Epidermal melanocyte (primary cell): ENCODE measurements around the gene PDE10A.

Source experiments
- DNase-seq: peaks from one replicate; pipeline ENCODE4 v3.0.0; 2011; ENCODE audit warnings: low spot score; ENCODE audit not compliant: insufficient read length

Gene PDE10A

DNA sequence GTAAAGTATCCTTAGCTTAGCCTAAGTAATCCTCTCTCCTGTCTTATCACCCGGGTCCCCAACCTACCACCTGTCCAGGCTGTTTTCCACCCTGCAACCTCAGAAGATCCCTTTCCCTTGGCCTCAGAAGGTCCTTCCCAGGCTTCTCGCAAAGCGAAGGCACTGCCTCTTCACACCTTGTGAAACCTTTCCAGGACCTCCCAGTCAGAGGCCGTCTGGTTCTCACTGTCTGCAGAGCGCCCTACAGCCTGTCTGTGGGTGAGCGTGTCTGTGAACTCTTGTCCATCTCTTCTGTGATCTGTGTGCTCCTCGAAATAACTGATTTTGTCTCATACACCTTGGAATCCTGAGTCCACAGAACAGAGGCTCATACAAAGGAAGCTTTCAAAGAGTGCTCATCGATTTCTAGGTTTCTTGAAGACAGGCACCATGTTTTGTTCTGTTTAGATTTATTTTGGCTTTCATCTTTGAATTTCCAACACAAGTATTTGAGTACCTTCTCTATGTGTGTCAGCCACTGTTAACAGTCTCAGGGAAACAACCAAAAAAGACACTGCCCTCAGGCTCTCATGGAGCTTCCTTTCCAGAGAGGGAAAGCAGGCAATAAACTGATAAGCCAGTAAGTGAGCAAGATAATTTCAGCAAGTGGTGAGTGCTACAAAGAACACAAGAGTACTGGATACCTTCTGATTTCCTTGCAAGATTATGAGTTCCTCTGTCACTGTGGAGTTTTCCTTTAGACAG is 6.3 kb downstream of the PDE10A start:
- DNase-seq = no peak

- DNase-seq = no peak
These were observed 7.8 kb downstream of the PDE10A start for GRCh38 chr6:165655191-165655590.

- no peak for DNase-seq
These were observed 8.9 kb downstream of the PDE10A start for GRCh38 chr6:165654144-165654543.

DNA sequence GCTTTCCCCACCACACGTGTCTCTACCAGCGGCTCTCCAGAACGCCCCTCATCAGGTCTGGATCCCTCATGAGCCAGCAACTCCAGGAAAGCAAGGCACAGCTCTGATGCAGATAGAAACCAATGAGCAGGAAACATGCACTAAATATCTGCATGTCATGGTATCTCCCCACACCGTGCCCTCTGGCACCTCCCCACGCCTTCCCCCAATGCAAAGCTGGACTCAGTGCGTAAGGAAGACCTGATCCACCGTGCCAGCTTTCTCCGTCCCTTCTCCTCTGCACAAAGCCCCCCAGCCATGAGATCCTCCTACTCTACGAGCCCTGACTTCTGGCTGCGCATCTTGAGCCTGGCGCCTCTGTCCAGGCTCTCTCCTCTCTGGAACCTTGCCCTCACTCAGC is 9.4 kb downstream of the PDE10A start:
- DNase-seq = no peak

DNA sequence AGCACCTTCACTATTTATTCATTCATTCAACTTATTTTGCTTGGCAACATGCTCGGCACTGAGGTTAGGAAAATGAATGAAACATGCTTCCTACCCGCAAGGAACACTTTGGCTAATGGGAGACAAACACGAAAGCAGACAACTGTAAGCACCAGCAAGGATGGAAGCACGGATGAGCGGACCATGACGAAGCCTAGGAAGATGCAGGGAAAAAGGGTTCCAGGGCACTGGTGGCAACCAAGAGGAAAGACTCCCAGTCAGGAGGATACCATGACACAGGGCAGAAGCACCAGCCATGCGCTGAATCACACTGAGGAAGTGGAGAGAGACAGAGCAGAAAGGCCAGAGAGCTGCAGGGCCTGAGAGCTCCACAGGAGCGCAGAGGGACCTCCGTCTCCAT is 9.8 kb downstream of the PDE10A start:
- DNase-seq = no peak

DNA sequence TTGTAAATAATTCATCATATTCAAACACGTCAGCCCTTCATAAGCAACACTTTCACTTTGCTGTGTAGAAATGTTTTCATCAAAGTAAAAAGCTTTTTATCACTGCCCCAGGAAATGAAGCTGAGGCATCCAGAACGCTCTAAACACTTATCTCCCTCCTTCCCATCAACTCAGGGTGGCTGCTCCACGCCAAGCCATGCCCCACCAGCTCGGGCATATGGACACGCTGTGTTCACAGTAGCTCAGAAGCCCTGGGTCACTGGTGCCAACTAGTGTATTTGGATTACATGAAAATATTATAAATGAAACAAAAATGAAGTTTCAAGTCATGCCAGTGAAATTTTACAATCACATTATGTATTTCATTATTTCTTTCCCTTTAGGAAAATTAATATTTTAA is 10.3 kb downstream of the PDE10A start:
- no peak for DNase-seq

GRCh38 chr6:165649166-165650137 is 13.6 kb downstream of the PDE10A start:
- no peak for DNase-seq

DNA sequence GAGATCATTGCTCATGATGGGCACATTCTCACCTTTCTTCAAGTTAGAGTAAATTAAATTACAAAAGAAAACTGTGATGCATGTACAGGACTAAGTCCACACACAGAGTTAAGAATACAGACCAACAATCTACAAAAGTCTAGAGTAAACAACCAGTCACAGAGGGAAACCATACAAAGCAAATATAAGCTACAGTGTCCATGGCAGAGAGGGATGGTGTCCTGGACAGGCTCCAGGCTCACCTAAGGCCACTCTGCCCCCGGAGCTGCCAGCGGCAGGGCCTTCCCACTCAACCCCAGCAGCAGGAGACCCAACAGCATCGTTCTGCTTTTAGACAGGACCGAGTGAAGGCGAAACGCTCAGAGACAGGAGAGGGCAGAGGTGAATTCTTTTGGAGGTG is 16.0 kb downstream of the PDE10A start:
- DNase-seq = no peak

DNA sequence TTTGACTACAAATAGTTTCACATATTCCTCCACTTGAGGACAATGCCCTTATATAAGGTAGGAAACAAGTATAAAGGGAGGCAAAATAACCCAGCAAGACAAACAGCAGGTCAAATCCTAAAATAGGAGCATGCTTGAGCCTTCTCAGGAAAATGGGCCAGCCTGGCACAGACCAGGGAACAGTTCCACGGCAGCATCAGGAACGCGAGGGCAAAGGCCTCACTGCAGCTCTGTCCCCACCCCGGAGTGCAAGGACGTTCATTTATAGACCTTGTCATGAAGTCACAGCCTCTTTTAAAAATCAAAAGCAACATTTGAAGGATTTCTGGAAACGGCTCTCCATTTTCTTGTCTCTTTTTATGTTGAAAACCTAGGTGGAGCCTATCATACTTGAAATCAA is 17.1 kb downstream of the PDE10A start:
- DNase-seq = no peak

DNA sequence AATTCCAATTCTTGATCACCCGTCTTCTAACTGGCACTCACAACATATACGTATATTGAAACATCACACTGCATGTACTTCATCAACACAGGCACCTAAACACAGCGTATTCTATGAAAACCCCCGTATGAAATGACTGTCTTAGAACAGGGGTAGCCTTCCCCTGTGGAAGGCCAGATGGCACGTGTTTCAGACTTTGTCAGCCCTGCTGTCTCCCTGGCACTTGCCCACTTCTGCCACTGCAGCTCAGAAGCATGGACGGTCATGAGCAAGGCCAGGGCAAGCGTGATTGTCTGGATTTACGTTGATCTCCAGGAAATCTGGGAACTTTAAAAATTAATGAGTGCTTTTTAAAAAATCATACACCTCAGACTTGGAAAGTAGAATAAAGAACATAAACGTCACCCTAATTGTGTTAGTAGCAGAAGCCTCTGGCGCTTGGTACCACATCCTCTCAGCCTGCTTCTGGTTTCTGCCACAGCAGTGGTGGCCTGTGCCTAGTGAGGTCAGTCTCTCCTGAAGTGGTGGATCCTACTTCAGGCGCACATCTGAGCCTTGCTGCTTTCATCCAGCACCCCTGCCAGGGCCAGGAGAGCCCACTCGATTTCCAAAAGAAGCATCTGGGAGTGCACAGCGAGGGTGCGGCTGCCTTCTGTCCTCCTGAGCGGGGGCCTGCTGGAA is 18.3 kb downstream of the PDE10A start:
- no peak for DNase-seq

DNA sequence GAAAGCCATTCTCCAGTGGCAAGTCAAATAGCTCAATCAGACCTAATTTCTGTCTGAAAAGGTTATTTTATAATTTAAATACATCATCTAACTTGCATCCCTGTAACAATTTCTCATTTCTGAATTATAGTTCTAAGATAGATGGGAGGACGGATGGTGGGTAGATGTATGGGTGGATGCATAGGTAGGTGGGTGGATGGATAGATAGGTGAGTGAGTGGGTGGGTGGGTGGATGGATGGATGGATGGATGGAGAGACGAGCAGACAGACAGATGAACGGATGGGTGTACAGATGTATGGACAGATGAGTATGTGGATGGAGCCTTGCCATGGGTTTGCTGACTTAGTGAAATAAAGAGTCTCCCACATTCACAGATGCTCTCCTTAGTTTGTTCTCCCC is 20.0 kb downstream of the PDE10A start:
- DNase-seq = no peak

DNA sequence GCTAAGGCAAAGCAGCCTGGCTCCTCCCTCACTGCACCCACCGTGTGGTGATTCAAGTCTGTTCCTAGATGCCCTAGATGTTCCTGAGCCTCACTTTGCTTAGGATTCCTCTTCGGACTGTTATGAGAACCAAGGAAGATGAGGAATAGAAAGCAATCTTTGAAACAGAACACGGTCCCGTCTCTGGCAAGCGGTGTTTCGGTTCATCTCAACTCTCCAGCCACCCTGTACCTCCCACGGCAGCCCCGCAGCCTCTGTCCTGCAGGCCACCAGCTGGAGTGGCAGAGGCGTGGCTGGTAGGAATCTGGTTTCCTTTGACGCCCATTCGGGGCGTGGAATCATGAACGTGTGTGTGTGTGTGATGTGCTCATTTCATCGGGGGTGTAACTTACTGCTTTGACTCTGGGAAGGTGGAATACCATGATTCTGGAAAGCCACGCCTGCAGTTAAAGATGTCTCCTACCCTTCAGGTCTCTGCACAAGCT is 21.3 kb downstream of the PDE10A start:
- DNase-seq = no peak

GRCh38 chr6:165640806-165641205 is 22.2 kb downstream of the PDE10A start:
- DNase-seq = no peak

DNA sequence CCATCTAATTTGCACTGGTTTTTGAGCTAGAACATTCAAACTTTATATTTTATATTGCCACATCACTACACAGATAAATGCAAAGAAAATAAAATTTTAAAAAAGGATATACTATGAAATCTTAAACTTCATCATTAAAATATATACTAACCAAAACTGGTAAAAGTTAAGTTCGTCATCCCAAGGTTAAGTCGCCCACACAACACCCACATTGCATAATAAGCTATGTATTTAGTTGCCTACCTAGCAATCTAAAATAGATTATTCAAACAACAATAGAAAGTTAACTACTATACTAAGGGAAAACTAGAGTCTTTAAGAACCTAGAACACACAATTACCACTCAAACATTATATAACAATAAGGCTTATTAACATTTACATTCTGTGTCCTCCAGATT is 24.5 kb downstream of the PDE10A start:
- DNase-seq = no peak

- DNase-seq = no peak
These were observed 25.5 kb downstream of the PDE10A start for GRCh38 chr6:165637586-165637985.

DNA sequence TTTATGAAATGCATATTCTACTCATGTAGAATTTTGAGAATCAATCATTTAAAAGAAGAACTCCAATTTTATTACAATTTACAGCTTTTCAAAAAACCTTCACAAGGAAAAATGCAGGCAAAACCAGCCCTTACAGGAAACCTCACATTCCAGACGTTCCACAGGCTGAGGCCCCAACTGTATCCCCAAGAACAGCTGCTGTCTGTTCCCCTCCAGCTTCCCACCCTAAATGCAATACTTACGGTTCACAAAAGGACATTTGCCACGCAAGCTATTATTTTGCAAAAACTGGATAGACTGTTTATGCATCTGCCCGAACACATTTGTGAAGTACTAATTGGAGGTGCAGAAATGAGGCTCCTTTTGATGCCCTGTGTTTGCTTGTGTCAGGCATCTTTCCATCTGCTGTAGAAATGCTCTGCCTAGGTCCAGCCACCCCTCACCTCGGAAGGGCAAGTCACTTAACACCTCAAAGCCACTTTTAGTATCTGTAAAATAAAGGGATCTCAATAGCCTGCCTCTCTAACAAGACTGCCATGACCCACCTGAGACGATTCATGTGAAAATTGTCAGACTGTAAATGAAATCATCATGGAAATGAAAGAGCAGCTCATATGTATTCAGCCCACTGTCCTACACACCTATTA is 26.5 kb downstream of the PDE10A start:
- DNase-seq = no peak

DNA sequence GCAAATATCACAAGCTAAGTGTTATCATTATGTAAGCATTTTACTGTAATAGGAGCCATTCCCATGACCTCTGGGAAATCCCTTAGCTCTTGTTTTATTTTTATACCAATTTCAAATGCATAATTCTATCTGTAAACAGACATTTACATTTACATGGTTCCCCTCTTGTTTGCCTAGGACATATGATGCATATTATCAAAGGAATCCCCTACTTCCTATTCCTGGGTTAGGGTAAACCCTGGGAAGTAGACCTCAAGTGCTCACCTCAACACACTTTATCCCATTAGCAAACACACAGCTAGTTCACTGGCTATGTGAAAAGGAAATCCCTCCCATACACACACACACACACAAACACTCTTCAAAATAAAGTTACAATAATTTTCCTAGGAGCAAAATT is 27.1 kb downstream of the PDE10A start:
- DNase-seq = no peak

DNA sequence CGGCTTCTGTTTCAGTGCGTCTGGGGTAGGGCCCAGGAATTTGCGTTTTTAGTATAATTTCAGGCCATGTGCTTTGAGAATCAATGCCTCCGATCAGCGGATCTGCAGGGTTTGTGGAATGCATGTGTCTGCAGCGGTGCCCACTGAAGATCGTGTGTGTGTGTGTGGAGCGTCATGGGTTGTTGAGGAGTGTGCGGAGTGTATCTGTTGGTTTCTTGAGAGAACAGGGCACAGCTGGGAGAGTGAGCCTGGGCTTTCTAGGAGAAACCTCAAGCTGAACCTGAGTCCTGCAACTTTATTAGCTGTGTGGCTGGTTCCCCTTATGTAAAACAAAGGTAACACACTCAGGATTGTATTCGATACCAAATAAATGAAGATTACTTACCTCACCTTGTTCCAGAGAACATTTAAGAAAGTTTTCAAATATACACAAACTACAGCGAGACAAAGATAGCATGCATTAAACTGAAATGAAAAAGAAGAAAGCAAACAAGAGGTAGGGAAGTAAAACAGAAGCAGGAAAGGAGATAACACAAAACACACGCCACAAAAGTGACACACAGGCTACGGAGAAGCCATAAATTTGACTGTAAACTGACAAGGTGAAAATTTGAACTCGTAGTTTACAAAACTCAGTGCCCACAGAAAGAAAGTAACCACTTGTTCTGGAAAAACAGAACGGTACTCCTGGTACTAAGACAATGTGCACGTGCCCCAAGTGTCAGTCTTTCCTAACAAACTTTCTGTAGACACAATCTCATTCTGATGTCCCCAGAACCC is 28.8 kb downstream of the PDE10A start:
- DNase-seq = no peak

DNA sequence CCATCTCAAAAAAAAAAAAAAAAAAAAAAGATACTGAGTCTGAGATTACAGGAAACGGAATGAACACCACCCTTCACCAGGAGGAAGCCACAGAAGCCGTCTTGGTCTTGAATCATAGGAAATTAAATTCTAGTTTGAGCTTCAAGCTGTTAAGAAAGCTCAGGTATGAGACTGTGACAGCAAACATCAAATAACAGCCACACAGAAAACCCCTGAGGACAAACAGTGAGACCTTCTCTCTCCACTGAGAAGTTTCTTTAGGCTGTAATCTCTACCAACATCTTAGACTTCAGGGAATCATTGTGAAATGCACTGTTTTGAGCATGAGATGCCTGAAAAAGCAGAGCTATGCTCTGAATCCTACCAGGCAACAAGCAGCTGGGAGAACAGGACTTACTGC is 30.8 kb downstream of the PDE10A start:
- DNase-seq = no peak

- DNase-seq = no peak
These were observed 32.5 kb downstream of the PDE10A start for GRCh38 chr6:165630544-165630953.

DNA sequence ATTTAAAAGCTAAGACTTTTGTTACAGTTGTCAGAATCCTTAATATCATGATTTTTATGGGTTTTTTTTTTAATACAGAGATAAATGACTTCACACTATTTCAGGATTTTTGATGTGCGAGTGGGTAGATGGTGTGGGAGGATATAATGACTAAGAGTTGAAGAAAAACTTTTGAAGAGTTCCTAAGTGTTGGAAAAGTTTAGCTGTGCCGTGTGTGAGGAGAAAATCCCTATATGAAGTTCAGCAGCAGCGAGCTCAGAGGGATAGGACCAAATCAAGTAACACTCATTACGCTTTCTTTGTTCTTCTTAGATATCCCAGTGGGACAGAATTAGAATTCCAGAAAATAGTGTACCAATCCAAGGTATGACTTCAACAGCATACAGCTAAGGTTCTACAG is 34.1 kb downstream of the PDE10A start:
- DNase-seq = no peak
